ENCODE results near the gene ENTR1.
"Not testable (repeated sequence)": the region's sequence is repeated elsewhere in the genome, so short reads cannot be mapped to it uniquely, and the experiment has no call there.

The ENTR1 gene

GRCh38 chr9:136419092-136419420 is 8.6 kb upstream of the ENTR1 start:
- no peak for DNase-seq (ENCODE audit: low read depth)

- DNase-seq (ENCODE audit: low read depth) = no peak
Observed at GRCh38 chr9:136418182-136419091, 8.0 kb upstream of the ENTR1 start.

GRCh38 chr9:136416914-136417313 is 6.5 kb upstream of the ENTR1 start:
- no peak for DNase-seq (ENCODE audit: low read depth)

- DNase-seq (ENCODE audit: low read depth) = no peak
Observed at GRCh38 chr9:136416427-136416826, 6.0 kb upstream of the ENTR1 start.

- DNase-seq (ENCODE audit: low read depth) = no peak
Observed at GRCh38 chr9:136412962-136413361, 2.5 kb upstream of the ENTR1 start.

- no peak for DNase-seq (ENCODE audit: low read depth)
Observed at GRCh38 chr9:136411378-136411777, 964 bp upstream of the ENTR1 start.

- peak; percentile 58 for DNase-seq (ENCODE audit: low read depth)
Observed at GRCh38 chr9:136409557-136410455, 608 bp downstream of the ENTR1 start.

GRCh38 chr9:136407911-136408310 is 2.5 kb downstream of the ENTR1 start:
- DNase-seq (ENCODE audit: low read depth) = no peak

GRCh38 chr9:136407061-136407460 is 3.4 kb downstream of the ENTR1 start:
- not testable (repeated sequence) for DNase-seq (ENCODE audit: low read depth)

GRCh38 chr9:136405904-136406303 is 4.5 kb downstream of the ENTR1 start:
- DNase-seq (ENCODE audit: low read depth) = not testable (repeated sequence)

GRCh38 chr9:136405481-136405880 is 4.9 kb downstream of the ENTR1 start:
- DNase-seq (ENCODE audit: low read depth) = no peak

GRCh38 chr9:136404801-136405136 is 5.6 kb downstream of the ENTR1 start:
- no peak for DNase-seq (ENCODE audit: low read depth)

GRCh38 chr9:136403915-136404800 is 6.3 kb downstream of the ENTR1 start:
- no peak for DNase-seq (ENCODE audit: low read depth)

GRCh38 chr9:136403538-136403914 is 6.9 kb downstream of the ENTR1 start:
- DNase-seq (ENCODE audit: low read depth) = no peak

- no peak for DNase-seq (ENCODE audit: low read depth)
Observed at GRCh38 chr9:136402067-136402466, 8.3 kb downstream of the ENTR1 start.

- DNase-seq (ENCODE audit: low read depth) = no peak
Observed at GRCh38 chr9:136401173-136401922, 9.1 kb downstream of the ENTR1 start.

- peak; percentile 85 for DNase-seq (ENCODE audit: low read depth)
Observed at GRCh38 chr9:136400038-136400834, 10.2 kb downstream of the ENTR1 start, which contains the start of gene SNAPC4. Gene SNAPC4 (minus strand): TSS chr9:136400170. CDS start chr9:136398428, 1,742 bp downstream.

- DNase-seq (ENCODE audit: low read depth) = peak; percentile 11
Observed at GRCh38 chr9:136399176-136400037, 11.0 kb downstream of the ENTR1 start.

- DNase-seq (ENCODE audit: low read depth) = no peak
Observed at GRCh38 chr9:136398286-136398685, 12.1 kb downstream of the ENTR1 start.

Measured in EH (cell line).